Endothelial cell of umbilical vein (primary cell): Measurements from ENCODE around the gene CCDC182. TPM values are rescaled to one million over a fixed set of nuclear protein-coding genes. Genes with fewer than 3 reads are reported as not detected.

Experiments
- BruUV-seq: library from RNA; stranded (reverse); fragments of 400-500 nt; replicated peaks from 2 replicates; lab custom pipeline; 2021; lab: Mats Ljungman, UMichigan
- CTCF ChIA-PET: fragments of 300-600, 350-600 bp; sonication (Branson Sonifier 250); formaldehyde crosslinking; loops from one replicate; lab custom pipeline; 2021; ENCODE audit warnings: antibody characterized with exemption, inconsistent platforms; lab: Charles Lee
- POLR2A ChIA-PET: fragments of 300-600, 350-600 bp; sonication (Branson Sonifier 250); formaldehyde crosslinking; loops from one replicate; lab custom pipeline; 2021; ENCODE audit warnings: antibody characterized with exemption, inconsistent platforms; lab: Charles Lee
- DNase-seq: peaks from one replicate; pipeline ENCODE4 v3.0.0-alpha.2; 2011; ENCODE audit warnings: low read depth, low spot score
- FAIRE-seq: peaks from 2 replicates; lab custom pipeline; 2011; peaks lifted over from hg19 to GRCh38; lab: Jason Lieb, UNC
- H2AFZ ChIP-seq: 2 replicates; pipeline ENCODE4 v1.6.0; 2012; ENCODE audit warnings: low read depth, low read length, control low read depth, inconsistent platforms
- H3K27ac ChIP-seq: 2 replicates; pipeline ENCODE4 v1.5.1; 2011; ENCODE audit warnings: low read depth, mild to moderate bottlenecking, control low read depth, low read length, moderate library complexity; ENCODE audit not compliant: insufficient read depth
- H3K27me3 ChIP-seq, 2 experiments: 2 replicates each; pipeline versions ENCODE4 v1.6.0 to v1.6.1; 2011; ENCODE audit warnings: low read length in 2 of 2, mixed read lengths in 1 of 2; ENCODE audit not compliant: control insufficient read depth in 2 of 2, insufficient read depth in 2 of 2
- H3K36me3 ChIP-seq, 2 experiments: 2 replicates in 1 of 2; 3 replicates in 1 of 2; pipeline ENCODE4 v1.5.1; 2011; ENCODE audit warnings: low read length in 2 of 2, mild to moderate bottlenecking in 1 of 2, moderate library complexity in 1 of 2; ENCODE audit not compliant: control insufficient read depth in 2 of 2, insufficient read depth in 2 of 2; ENCODE audit errors: extremely low read depth in 1 of 2
- H3K4me1 ChIP-seq: 3 replicates; pipeline ENCODE4 v1.5.1; 2011; ENCODE audit warnings: mild to moderate bottlenecking, low read length; ENCODE audit not compliant: control insufficient read depth, insufficient read depth; ENCODE audit errors: extremely low read depth
- H3K4me2 ChIP-seq: 2 replicates; pipeline ENCODE4 v1.6.1; 2011; ENCODE audit warnings: low read length, control low read depth, mixed read lengths; ENCODE audit not compliant: insufficient read depth
- H3K4me3 ChIP-seq, 3 experiments: fragments of 200-600 bp in 1 of 3; sonication (generic), shearing (Covaris generic) in 1 of 3; replicated peaks in 1 of 3; 2 replicates each; pipeline ENCODE4 v1.5.1; 2011 to 2016; ENCODE audit warnings: control low read depth in 3 of 3, low read length in 3 of 3, mild to moderate bottlenecking in 2 of 3, inconsistent platforms in 1 of 3, low read depth in 1 of 3, moderate library complexity in 1 of 3; ENCODE audit not compliant: insufficient read depth in 1 of 3
- H3K79me2 ChIP-seq: 2 replicates; pipeline ENCODE4 v1.6.0; 2012; ENCODE audit warnings: low read length, inconsistent platforms; ENCODE audit not compliant: control insufficient read depth, insufficient read depth
- H3K9ac ChIP-seq: replicated peaks from 2 replicates; pipeline ENCODE3; 2011; ENCODE audit warnings: low read length, control low read depth; ENCODE audit not compliant: insufficient read depth; ENCODE audit errors: extremely low read depth
- H3K9me1 ChIP-seq: replicated peaks from 3 replicates; pipeline ENCODE4 v1.6.0; 2011; ENCODE audit warnings: mild to moderate bottlenecking, low read length; ENCODE audit not compliant: control insufficient read depth, insufficient read depth; ENCODE audit errors: extremely low read depth
- H3K9me3 ChIP-seq: replicated peaks from 2 replicates; pipeline ENCODE4 v1.5.1; 2012; ENCODE audit warnings: low read length, inconsistent platforms; ENCODE audit not compliant: control insufficient read depth, insufficient read depth
- H4K20me1 ChIP-seq: replicated peaks from 2 replicates; pipeline ENCODE3; 2011; ENCODE audit warnings: mild to moderate bottlenecking, low read length; ENCODE audit not compliant: control insufficient read depth, insufficient read depth; ENCODE audit errors: extremely low read depth
- CTCF ChIP-seq, 2 donors: IDR thresholded peaks; 1 replicate in 1 of 2; 2 replicates in 1 of 2; pipeline ENCODE4 v1.5.1; 2011; ENCODE audit warnings: low read length in 2 of 2, mild to moderate bottlenecking in 2 of 2, moderate library complexity in 2 of 2, control low read depth in 1 of 2, inconsistent platforms in 1 of 2, low read depth in 1 of 2; ENCODE audit not compliant: insufficient read depth in 1 of 2; ENCODE audit errors: extremely low read depth in 1 of 2
- EZH2 ChIP-seq: IDR thresholded peaks from 2 replicates; pipeline ENCODE4 v1.6.1; 2012; ENCODE audit warnings: borderline replicate concordance, low read depth, mild to moderate bottlenecking, moderate library complexity, low read length, inconsistent platforms; ENCODE audit not compliant: severe bottlenecking
- FOS ChIP-seq: IDR thresholded peaks from 2 replicates; pipeline ENCODE4 v1.6.1; 2011; ENCODE audit warnings: mild to moderate bottlenecking, low read length, moderate library complexity, borderline replicate concordance; ENCODE audit not compliant: insufficient read depth
- GATA2 ChIP-seq: IDR thresholded peaks from 2 replicates; pipeline ENCODE4 v1.7.0; 2011; ENCODE audit warnings: low read depth, mild to moderate bottlenecking, moderate library complexity, mixed read lengths, low read length; ENCODE audit not compliant: insufficient read length, insufficient read depth
- JUN ChIP-seq: IDR thresholded peaks from 2 replicates; pipeline ENCODE4 v1.6.1; 2011; ENCODE audit warnings: borderline replicate concordance, low read depth; ENCODE audit not compliant: insufficient read length, insufficient read depth
- MAX ChIP-seq: IDR thresholded peaks from 2 replicates; pipeline ENCODE4 v1.6.1; 2011; ENCODE audit not compliant: insufficient read depth, insufficient read length
- MYC ChIP-seq: IDR thresholded peaks from one replicate; pipeline ENCODE4 v1.6.1; 2011; ENCODE audit warnings: mild to moderate bottlenecking, low read depth, low read length
- POLR2A ChIP-seq: IDR thresholded peaks from 2 replicates; pipeline ENCODE4 v1.6.1; 2012; ENCODE audit warnings: low read depth, mild to moderate bottlenecking, control low read depth, low read length
- POLR2AphosphoS5 ChIP-seq: IDR thresholded peaks from 2 replicates; pipeline ENCODE4 v1.6.1; 2012; ENCODE audit warnings: low read depth, mild to moderate bottlenecking, control low read depth, low read length, moderate library complexity; ENCODE audit not compliant: insufficient read depth
- dilution Hi-C: fragments of 300-500 bp; cut with MboI; formaldehyde crosslinking; loops from one replicate; pipeline ENCODE4 v1.15.0; 2019; ENCODE audit warnings: low sequenced_read_pairs; ENCODE audit not compliant: extremely low pct_ligation_motif_present
- intact Hi-C: fragments of 100-400 bp; cut with micrococcal nuclease; formaldehyde crosslinking; loops from one replicate; pipeline ENCODE4 v1.10.0; 2022
- polyA plus RNA-seq, 4 experiments: library from polyadenylated mRNA; depleted of rRNA in 3 of 4; stranded (reverse) in 3 of 4; unstranded in 1 of 4; fragments of >200 nt; gene quantifications; 2 replicates each; pipeline versions ENCODE4 v1.2.1 to v1.2.3, GENCODE V29; 2011 to 2012; ENCODE audit warnings: missing spikeins in 1 of 4
- total RNA-seq: library from RNA; stranded (reverse); gene quantifications from 2 replicates; pipeline ENCODE4 v1.2.3, GENCODE V29; 2021

CCDC182 gene
- total and polyA plus RNA-seq, 2 donors (not counting 3 experiments of a cell fraction or from before 2014, with no cell fraction given), result not detected

DNA sequence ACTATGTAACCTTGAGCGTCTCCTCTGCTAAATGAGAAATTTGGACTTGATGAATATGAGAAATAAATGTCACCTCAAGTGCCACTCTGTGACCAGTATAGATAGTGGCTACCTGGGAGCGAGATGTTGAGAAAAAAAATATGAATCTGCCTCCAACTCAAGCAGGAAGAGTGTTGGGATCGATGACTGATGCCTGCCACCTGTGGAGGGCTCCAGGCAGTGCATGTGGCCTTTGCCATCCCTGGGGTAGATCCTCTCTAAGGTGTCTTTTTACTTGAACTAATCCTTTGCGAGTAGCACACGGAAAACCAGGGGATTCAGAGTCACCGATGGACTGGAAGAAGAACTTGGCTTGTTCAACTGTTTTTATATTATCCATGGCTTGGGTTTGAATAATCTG, 9.4 kb downstream of the CCDC182 start:
- ChIA-PET POLR2A (no interaction called here), CTCF (interaction anchor here (2.0 kb wide), 1 partner anchor 12 kb away, joined by 7 read pairs; no protein-coding TSS in a partner anchor)
- Histone ChIP-seq H3K4me2 (no peak overlapping the region), H2AFZ (no peak overlapping the region), H3K27me3 (peaks cover 14 to 27% of the 10 kb centered on the region in 2 experiments), H3K4me1 (no peaks in the 10 kb centered on the region), H3K79me2 (no peaks in the 10 kb centered on the region), H3K9me1 (no peaks in the 10 kb centered on the region), H3K9me3 (no peaks in the 10 kb centered on the region), H3K27ac (no peak overlapping the region), H3K9ac (no peak overlapping the region), H4K20me1 (no peaks in the 10 kb centered on the region), H3K4me3 (no peak overlapping the region), H3K36me3 (no peaks in the 10 kb centered on the region)
- intact Hi-C loops (no loop called here), dilution Hi-C loops (no loop called here)
- peak in 1 of 2 donors; percentile 11 for TF ChIP-seq CTCF (IDR thresholded peaks at IDR 0.05; ENCODE audit: extremely low read depth in 1 of 2, insufficient read depth in 1 of 2, low read depth in 1 of 2, low read length in 2 of 2)
- no peak for TF ChIP-seq EZH2
- no TSS peak for BruUV-seq
- DNase-seq (no peak), FAIRE-seq (no peak)

GRCh38 chr17:57735230-57735629, 9.9 kb downstream of the CCDC182 start:
- CTCF ChIA-PET, result no interaction called here
- Histone ChIP-seq H3K27ac (no peak overlapping the region), H3K36me3 (no peaks in the 10 kb centered on the region), H3K4me3 (no peak overlapping the region), H2AFZ (no peak overlapping the region), H3K4me1 (no peaks in the 10 kb centered on the region), H4K20me1 (no peaks in the 10 kb centered on the region), H3K4me2 (no peak overlapping the region), H3K79me2 (no peaks in the 10 kb centered on the region), H3K9ac (no peak overlapping the region), H3K9me1 (no peaks in the 10 kb centered on the region), H3K9me3 (no peaks in the 10 kb centered on the region), H3K27me3 (peaks cover 13 to 26% of the 10 kb centered on the region in 2 experiments)
- POLR2A ChIA-PET, result no interaction called here
- DNase-seq (no peak), FAIRE-seq (no peak)
- no TSS peak for BruUV-seq
- intact Hi-C loops (no loop called here), dilution Hi-C loops (no loop called here)
- TF ChIP-seq EZH2 (no peak), MAX (no peak), JUN (no peak), CTCF (IDR thresholded peaks at IDR 0.05; ENCODE audit: extremely low read depth in 1 of 2, insufficient read depth in 1 of 2, low read depth in 1 of 2, low read length in 2 of 2) (no peak), POLR2A (no peak), GATA2 (no peak), POLR2AphosphoS5 (no peak), MYC (no peak), FOS (no peak)
